H1 (cell line): ENCODE measurements around the gene TRIM4. TPM values are rescaled to one million over a fixed set of nuclear protein-coding genes. Genes with fewer than 3 reads are reported as not detected.

Source experiments
- CTCF ChIA-PET: fragments of 300-600 bp; sonication (Branson Sonifier 250); formaldehyde crosslinking; loops from one replicate; lab custom pipeline; 2021; ENCODE audit not compliant: partially characterized antibody; lab: Charles Lee
- POLR2A ChIA-PET: fragments of 300-600 bp; sonication (Branson Sonifier 250); formaldehyde crosslinking; loops from one replicate; lab custom pipeline; 2021; ENCODE audit warnings: inconsistent platforms; ENCODE audit not compliant: partially characterized antibody; lab: Charles Lee
- DNase-seq, 2 experiments: peaks; one replicate each; pipeline versions ENCODE4 v3.0.0 to v3.0.0-alpha.2; 2010 to 2022; ENCODE audit warnings: low spot score in 2 of 2, low read depth in 1 of 2, mixed read lengths in 1 of 2
- FAIRE-seq: peaks from 2 replicates; lab custom pipeline; 2011; peaks lifted over from hg19 to GRCh38; lab: Jason Lieb, UNC
- H2AFZ ChIP-seq: 2 replicates; pipeline ENCODE4 v1.8.1; 2012; ENCODE audit warnings: low read length, inconsistent platforms
- H2AK5ac ChIP-seq: 2 replicates; pipeline ENCODE4 v1.6.1; 2013; ENCODE audit warnings: low read depth, low read length
- H2BK120ac ChIP-seq: replicated peaks from 2 replicates; pipeline ENCODE3; 2013; ENCODE audit warnings: low read depth, low read length, inconsistent platforms
- H2BK12ac ChIP-seq: 2 replicates; pipeline ENCODE4 v1.6.1; 2013; ENCODE audit warnings: low read depth, low read length
- H2BK15ac ChIP-seq: 2 replicates; pipeline ENCODE4 v1.6.1; 2013; ENCODE audit warnings: low read length
- H2BK20ac ChIP-seq: 2 replicates; pipeline ENCODE4 v1.6.1; 2013; ENCODE audit warnings: low read length
- H2BK5ac ChIP-seq: 2 replicates; pipeline ENCODE4 v1.6.1; 2013; ENCODE audit warnings: low read depth, low read length
- H3K14ac ChIP-seq: 2 replicates; pipeline ENCODE4 v1.6.1; 2013; ENCODE audit warnings: inconsistent platforms; ENCODE audit not compliant: insufficient read length
- H3K18ac ChIP-seq: 2 replicates; pipeline ENCODE4 v1.6.1; 2013; ENCODE audit warnings: low read length; ENCODE audit errors: extremely low read depth
- H3K23ac ChIP-seq: 2 replicates; pipeline ENCODE4 v1.6.1; 2013; ENCODE audit warnings: inconsistent platforms; ENCODE audit not compliant: insufficient read length
- H3K23me2 ChIP-seq: 2 replicates; pipeline ENCODE4 v1.6.1; 2013; ENCODE audit warnings: low read depth, low read length
- H3K27ac ChIP-seq: 2 replicates; pipeline ENCODE4 v1.6.1; 2011; ENCODE audit warnings: low read depth, low read length, inconsistent platforms
- H3K27me3 ChIP-seq, 4 experiments: replicated peaks in 1 of 4; 1 replicate in 1 of 4; 2 replicates in 3 of 4; pipeline versions ENCODE4 v1.6.1 to v1.8.1; 2011 to 2013; ENCODE audit warnings: low read length in 3 of 4, mild to moderate bottlenecking in 3 of 4, inconsistent platforms in 2 of 4, mixed read lengths in 2 of 4, moderate library complexity in 1 of 4; ENCODE audit not compliant: control insufficient read depth in 3 of 4, insufficient read depth in 3 of 4; ENCODE audit errors: extremely low read depth in 1 of 4
- H3K36me3 ChIP-seq, 4 experiments: 2 replicates each; pipeline versions ENCODE4 v1.6.1 to v1.8.1; 2011 to 2013; ENCODE audit warnings: mild to moderate bottlenecking in 4 of 4, low read length in 3 of 4, moderate library complexity in 2 of 4, control low read depth in 1 of 4, inconsistent platforms in 1 of 4; ENCODE audit not compliant: insufficient read depth in 4 of 4, control insufficient read depth in 2 of 4
- H3K4ac ChIP-seq: replicated peaks from 2 replicates; pipeline ENCODE3; 2013; ENCODE audit warnings: low read length, low read depth, mixed read lengths, inconsistent platforms; ENCODE audit not compliant: insufficient read length
- H3K4me1 ChIP-seq, 4 experiments: replicated peaks in 1 of 4; 1 replicate in 1 of 4; 2 replicates in 3 of 4; pipeline versions ENCODE4 v1.6.1 to v1.8.1; 2011 to 2013; ENCODE audit warnings: low read length in 3 of 4, inconsistent platforms in 2 of 4, mixed read lengths in 1 of 4; ENCODE audit not compliant: insufficient read depth in 4 of 4, control insufficient read depth in 3 of 4
- H3K4me2 ChIP-seq, 2 experiments: 2 replicates each; pipeline versions ENCODE4 v1.6.1 to v1.8.1; 2011 to 2013; ENCODE audit warnings: low read depth in 2 of 2, low read length in 2 of 2, control low read depth in 1 of 2, inconsistent platforms in 1 of 2, mild to moderate bottlenecking in 1 of 2; ENCODE audit not compliant: insufficient read depth in 1 of 2
- H3K4me3 ChIP-seq, 4 experiments: fragments of 200-600, 300-600 bp in 1 of 4; sonication (generic), shearing (Covaris generic), sonication (Bioruptor Twin) in 1 of 4; 2 replicates each; pipeline versions ENCODE4 v1.5.1 to v1.8.1; 2011 to 2016; ENCODE audit warnings: low read length in 4 of 4, low read depth in 3 of 4, control low read depth in 2 of 4, inconsistent platforms in 2 of 4, mild to moderate bottlenecking in 2 of 4, mixed read lengths in 1 of 4, moderate library complexity in 1 of 4; ENCODE audit not compliant: insufficient read depth in 2 of 4; ENCODE audit errors: extremely low read depth in 1 of 4
- H3K56ac ChIP-seq: replicated peaks from 2 replicates; pipeline ENCODE3; 2013; ENCODE audit warnings: low read depth, mild to moderate bottlenecking, mixed read lengths, low read length, inconsistent platforms; ENCODE audit not compliant: insufficient read length
- H3K79me1 ChIP-seq: 2 replicates; pipeline ENCODE4 v1.6.1; 2013; ENCODE audit warnings: low read depth, low read length, control low read depth
- H3K79me2 ChIP-seq, 2 experiments: 2 replicates each; pipeline versions ENCODE4 v1.6.1 to v1.8.1; 2012 to 2013; ENCODE audit warnings: low read length in 2 of 2, mild to moderate bottlenecking in 2 of 2, inconsistent platforms in 1 of 2; ENCODE audit not compliant: insufficient read depth in 2 of 2, control insufficient read depth in 1 of 2
- H3K9ac ChIP-seq, 4 experiments: replicated peaks in 1 of 4; 1 replicate in 1 of 4; 2 replicates in 3 of 4; pipeline versions ENCODE4 v1.6.1 to v1.8.1; 2011 to 2013; ENCODE audit warnings: low read depth in 3 of 4, low read length in 3 of 4, control low read depth in 2 of 4, mild to moderate bottlenecking in 2 of 4, moderate library complexity in 2 of 4, inconsistent platforms in 1 of 4; ENCODE audit errors: extremely low read depth in 1 of 4
- H3K9me3 ChIP-seq, 2 experiments: 2 replicates each; pipeline versions ENCODE4 v1.6.1 to v1.8.1; 2012 to 2013; ENCODE audit warnings: mild to moderate bottlenecking in 2 of 2, moderate library complexity in 2 of 2, control low read depth in 1 of 2, inconsistent platforms in 1 of 2, low read depth in 1 of 2, low read length in 1 of 2, mixed read lengths in 1 of 2; ENCODE audit not compliant: insufficient read depth in 2 of 2
- H4K20me1 ChIP-seq, 2 experiments: replicated peaks in 1 of 2; 2 replicates each; pipeline versions ENCODE3 to v1.8.1; 2011 to 2013; ENCODE audit warnings: inconsistent platforms in 2 of 2, low read length in 2 of 2, mild to moderate bottlenecking in 1 of 2; ENCODE audit not compliant: insufficient read depth in 2 of 2, control insufficient read depth in 1 of 2
- H4K5ac ChIP-seq: 2 replicates; pipeline ENCODE4 v1.6.1; 2013; ENCODE audit warnings: low read length, low read depth, mixed read lengths, inconsistent platforms; ENCODE audit not compliant: insufficient read length
- H4K8ac ChIP-seq: 2 replicates; pipeline ENCODE4 v1.8.0; 2013; ENCODE audit warnings: mild to moderate bottlenecking, moderate library complexity, low read length, inconsistent platforms; ENCODE audit not compliant: insufficient read depth; ENCODE audit errors: extremely low read depth
- H4K91ac ChIP-seq: replicated peaks from 2 replicates; pipeline ENCODE3; 2013; ENCODE audit warnings: low read length, mixed read lengths, inconsistent platforms; ENCODE audit not compliant: insufficient read length
- CREB1 ChIP-seq: IDR thresholded peaks from 2 replicates; pipeline ENCODE4 v1.6.1; 2012; ENCODE audit warnings: inconsistent platforms
- NRF1 ChIP-seq: IDR thresholded peaks from 2 replicates; pipeline ENCODE4 v1.6.1; 2011; ENCODE audit warnings: mild to moderate bottlenecking, low read depth, low read length, improper control_type of control experiment
- RAD21 ChIP-seq, 2 experiments: IDR thresholded peaks in 1 of 2; conservative IDR thresholded peaks in 1 of 2; 2 replicates each; pipeline ENCODE4 v1.6.1; 2011; ENCODE audit warnings: low read depth in 2 of 2, low read length in 2 of 2, improper control_type of control experiment in 1 of 2, inconsistent platforms in 1 of 2, mild to moderate bottlenecking in 1 of 2, moderate library complexity in 1 of 2
- SP2 ChIP-seq: IDR thresholded peaks from 2 replicates; pipeline ENCODE4 v1.6.1; 2012; ENCODE audit warnings: mild to moderate bottlenecking, low read length, inconsistent platforms
- SP4 ChIP-seq: IDR thresholded peaks from 2 replicates; pipeline ENCODE4 v1.6.1; 2012; ENCODE audit warnings: low read length, inconsistent platforms
- TAF7 ChIP-seq: optimal IDR thresholded peaks from 2 replicates; pipeline ENCODE3; 2011; ENCODE audit warnings: low read depth, mild to moderate bottlenecking, inconsistent platforms, low read length, moderate library complexity, borderline replicate concordance
- TCF12 ChIP-seq: IDR thresholded peaks from 2 replicates; pipeline ENCODE4 v1.6.1; 2011; ENCODE audit warnings: low read depth, mild to moderate bottlenecking, low read length
- ZNF274 ChIP-seq: IDR thresholded peaks from 2 replicates; pipeline ENCODE4 v1.7.0; 2012; ENCODE audit warnings: low read length, borderline replicate concordance; ENCODE audit errors: extremely low read depth
- WGBS, 2 experiments: shearing (Covaris generic) in 1 of 2; methylation state at CpG; one replicate each; pipeline versions ENCODE4 v1.1.6 to v1.1.7; 2013 to 2015; ENCODE audit warnings: low lambda C conversion rate in 2 of 2, mixed read lengths in 2 of 2, inconsistent platforms in 1 of 2, low coverage in 1 of 2, missing lambda C conversion rate in 1 of 2; ENCODE audit not compliant: insufficient replicate concordance in 2 of 2, insufficient coverage in 1 of 2, insufficient read length in 1 of 2; ENCODE audit errors: extremely low coverage in 1 of 2, missing lambda C conversion rate in 1 of 2; 5-methylcytosine and 5-hydroxymethylcytosine counted together
- polyA plus RNA-seq, 7 experiments: library from polyadenylated mRNA; depleted of rRNA in 3 of 7; stranded (reverse) in 5 of 7; unstranded in 2 of 7; fragments of >200 nt in 5 of 7; fragments of 200-250 nt in 2 of 7; gene quantifications; 1 replicate in 5 of 7; 2 replicates in 1 of 7; 4 replicates in 1 of 7; pipeline versions ENCODE4 v1.2.1 to v1.2.3, GENCODE V29; 2011 to 2013; ENCODE audit warnings: missing spikeins in 2 of 7, mixed read lengths in 2 of 7
- total RNA-seq: library from RNA; stranded (reverse); fragmentation: NEBNext Ultra II Directional; extraction: Animal tissue kit (Norgen Biotek cat#: 25700); gene quantifications from 2 replicates; pipeline ENCODE4 v1.2.1, GENCODE V29; 2021
- TF ChIP-seq, protein P1 (sequence below), 3 experiments: IDR thresholded peaks; 1 replicate in 2 of 3; 2 replicates in 1 of 3; pipeline versions ENCODE4 v1.5.1 to v1.6.1; 2011; ENCODE audit warnings: low read length in 3 of 3, mild to moderate bottlenecking in 3 of 3, inconsistent platforms in 2 of 3, low read depth in 1 of 3, moderate library complexity in 1 of 3; ENCODE audit not compliant: insufficient read depth in 1 of 3; ENCODE audit errors: control extremely low read depth in 1 of 3

TRIM4 gene
- total and polyA plus RNA-seq, 2 of the 8 experiments (the other 6 are each of a cell fraction or from before 2014, with no cell fraction given) = 0.03 to 7.3 TPM

DNA sequence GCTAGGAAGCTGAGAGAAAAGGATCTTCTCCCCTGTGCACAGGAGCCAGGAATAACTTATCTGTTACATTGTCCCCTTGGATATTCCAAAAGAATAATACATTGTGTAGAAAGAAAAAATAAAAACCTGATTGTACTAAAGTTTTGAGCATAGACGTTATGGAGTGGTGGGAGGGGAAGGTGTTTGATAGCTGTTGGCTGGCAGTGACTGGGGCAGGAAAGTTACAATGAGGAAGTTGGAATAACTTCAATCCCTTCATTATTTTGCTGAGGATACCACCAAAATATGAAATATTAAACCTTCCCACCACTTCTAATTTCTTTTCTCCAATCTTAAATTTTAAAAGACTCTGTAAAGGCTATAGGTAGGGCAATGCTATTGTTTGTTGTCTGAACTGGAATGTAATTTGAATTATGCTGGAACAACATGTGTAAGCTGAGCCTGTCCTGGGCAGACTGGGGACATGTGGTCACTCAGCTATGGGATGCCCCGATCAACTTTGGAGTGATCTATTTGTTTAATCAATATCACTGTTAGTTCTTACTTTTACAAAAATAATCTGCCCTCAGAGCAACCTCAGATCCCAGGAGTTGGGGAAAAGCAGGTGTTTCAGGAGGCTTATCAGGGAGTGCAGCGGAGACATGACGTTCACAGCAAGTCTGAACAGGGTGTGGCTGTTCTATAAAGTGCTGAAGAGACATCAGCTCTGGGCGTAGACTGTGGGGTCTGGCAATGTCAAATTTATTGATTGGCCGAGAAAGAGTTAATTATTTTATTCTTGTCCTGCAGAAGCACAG is 70.7 kb downstream of the TRIM4 start:
- 92% methylated on average over 6 of the region's 6 CpGs; no CpG with 5 or more reads in 1 of the 2 experiments for WGBS, 2 experiments
- Histone ChIP-seq H3K18ac (no peak overlapping the region), H4K8ac (no peak overlapping the region), H3K9me3 (no peaks in the 10 kb centered on the region), H2BK12ac (no peak overlapping the region), H3K4me1 (peaks cover 0 to 3% (median 0%) of the 10 kb centered on the region in 4 experiments; a peak in 2 of 7 replicates), H3K23me2 (no peaks in the 10 kb centered on the region; the same call in 1 of the 2 replicates), H2BK120ac (no peak overlapping the region), H4K20me1 (no peaks in the 10 kb centered on the region), H4K91ac (no peak overlapping the region), H2BK5ac (no peak overlapping the region), H3K36me3 (no peaks in the 10 kb centered on the region), H3K4me3 (no peak overlapping the region), H3K14ac (no peak overlapping the region), H2BK20ac (no peak overlapping the region), H3K27ac (no peak overlapping the region), H3K79me2 (no peaks in the 10 kb centered on the region), H2BK15ac (no peak overlapping the region), H3K4me2 (no peak overlapping the region), H3K27me3 (no peaks in the 10 kb centered on the region), H3K4ac (no peak overlapping the region), H4K5ac (no peak overlapping the region), H3K56ac (no peak overlapping the region), H3K79me1 (no peaks in the 10 kb centered on the region), H3K23ac (no peak overlapping the region), H2AFZ (no peak overlapping the region), H3K9ac (no peak overlapping the region), H2AK5ac (no peak overlapping the region)
- DNase-seq = no peak
- ChIA-PET CTCF (interaction anchor here (0.9 to 1.4 kb wide), 2 partner anchors 9 to 10 kb away, joined by 3 read pairs; no protein-coding TSS in a partner anchor), POLR2A (interaction anchor here (0.6 to 1.3 kb wide), 2 partner anchors 9 to 73 kb away, joined by 3 read pairs; no protein-coding TSS in a partner anchor)
- FAIRE-seq = no peak
- TF ChIP-seq ZNF274 (no peak), TCF12 (no peak), TAF7 (no peak), NRF1 (no peak), RAD21 (IDR thresholded peaks at IDR 0.05 in 1 of 2, conservative IDR thresholded peaks at IDR 0.05 in 1 of 2; ENCODE audit: low read depth in 2 of 2, low read length in 2 of 2) (no peak), SP4 (no peak), SP2 (no peak), CREB1 (no peak)
- TF ChIP-seq, protein P1, sequence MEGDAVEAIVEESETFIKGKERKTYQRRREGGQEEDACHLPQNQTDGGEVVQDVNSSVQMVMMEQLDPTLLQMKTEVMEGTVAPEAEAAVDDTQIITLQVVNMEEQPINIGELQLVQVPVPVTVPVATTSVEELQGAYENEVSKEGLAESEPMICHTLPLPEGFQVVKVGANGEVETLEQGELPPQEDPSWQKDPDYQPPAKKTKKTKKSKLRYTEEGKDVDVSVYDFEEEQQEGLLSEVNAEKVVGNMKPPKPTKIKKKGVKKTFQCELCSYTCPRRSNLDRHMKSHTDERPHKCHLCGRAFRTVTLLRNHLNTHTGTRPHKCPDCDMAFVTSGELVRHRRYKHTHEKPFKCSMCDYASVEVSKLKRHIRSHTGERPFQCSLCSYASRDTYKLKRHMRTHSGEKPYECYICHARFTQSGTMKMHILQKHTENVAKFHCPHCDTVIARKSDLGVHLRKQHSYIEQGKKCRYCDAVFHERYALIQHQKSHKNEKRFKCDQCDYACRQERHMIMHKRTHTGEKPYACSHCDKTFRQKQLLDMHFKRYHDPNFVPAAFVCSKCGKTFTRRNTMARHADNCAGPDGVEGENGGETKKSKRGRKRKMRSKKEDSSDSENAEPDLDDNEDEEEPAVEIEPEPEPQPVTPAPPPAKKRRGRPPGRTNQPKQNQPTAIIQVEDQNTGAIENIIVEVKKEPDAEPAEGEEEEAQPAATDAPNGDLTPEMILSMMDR (IDR thresholded peaks at IDR 0.05; ENCODE audit: control extremely low read depth in 1 of 3, insufficient read depth in 1 of 3, low read depth in 1 of 3, low read length in 3 of 3) = no peak
